Non-pigmented ciliary epithelial cell (primary cell): ENCODE measurements around the gene RBP3.

Source experiments
- DNase-seq: peaks from one replicate; pipeline ENCODE4 v3.0.0-alpha.2; 2010; ENCODE audit warnings: low read depth

RBP3 gene

GRCh38 chr10:47359101-47359500, 10.9 kb downstream of the RBP3 start:
- DNase-seq: no peak

- no peak for DNase-seq
Observed at GRCh38 chr10:47359626-47360418, 11.7 kb downstream of the RBP3 start.

- no peak for DNase-seq
Observed at GRCh38 chr10:47360419-47361040, 12.4 kb downstream of the RBP3 start.

GRCh38 chr10:47361293-47361692, 13.1 kb downstream of the RBP3 start:
- no peak for DNase-seq

- no peak for DNase-seq
Observed at GRCh38 chr10:47362199-47362598, 14.0 kb downstream of the RBP3 start.

- no peak for DNase-seq
Observed at GRCh38 chr10:47363781-47364180, 15.6 kb downstream of the RBP3 start.

GRCh38 chr10:47364366-47364765, 16.2 kb downstream of the RBP3 start:
- no peak for DNase-seq

GRCh38 chr10:47364911-47365310, 16.7 kb downstream of the RBP3 start:
- DNase-seq: no peak

GRCh38 chr10:47365431-47366180, 17.4 kb downstream of the RBP3 start:
- no peak for DNase-seq

- no peak for DNase-seq
Observed at GRCh38 chr10:47366181-47366631, 18.0 kb downstream of the RBP3 start.

GRCh38 chr10:47366731-47367460, 18.7 kb downstream of the RBP3 start:
- no peak for DNase-seq

- DNase-seq: no peak
Observed at GRCh38 chr10:47367646-47368045, 19.5 kb downstream of the RBP3 start.

GRCh38 chr10:47368431-47369180, 20.4 kb downstream of the RBP3 start:
- no peak for DNase-seq

- DNase-seq: no peak
Observed at GRCh38 chr10:47369251-47369894, 21.2 kb downstream of the RBP3 start.

GRCh38 chr10:47370015-47370767, 22.0 kb downstream of the RBP3 start:
- DNase-seq: no peak

- DNase-seq: no peak
Observed at GRCh38 chr10:47370878-47371277, 22.7 kb downstream of the RBP3 start.

GRCh38 chr10:47371629-47372485, 23.7 kb downstream of the RBP3 start:
- no peak for DNase-seq

GRCh38 chr10:47372726-47373125, 24.6 kb downstream of the RBP3 start:
- DNase-seq: no peak
